Peyer's patch (tissue), 4 donors: ENCODE results near the gene WASL.

Experiments used
- POLR2A ChIP-seq, 2 donors: fragments of 450-650 bp; IDR thresholded peaks; one replicate each; pipeline ENCODE4 v1.5.1; 2017; ENCODE audit warnings: antibody characterized with exemption in 2 of 2, mild to moderate bottlenecking in 2 of 2, moderate library complexity in 2 of 2
- TF ChIP-seq, protein P1 (sequence below), 6 experiments: fragments of 450-650 bp in 4 of 6; fragments of 200-600 bp in 2 of 6; sonication (generic) in 1 of 6; IDR thresholded peaks; one replicate each; pipeline ENCODE4 v1.5.1; 2017 to 2019; ENCODE audit warnings: antibody characterized with exemption in 6 of 6, mild to moderate bottlenecking in 3 of 6, moderate library complexity in 1 of 6

DNA sequence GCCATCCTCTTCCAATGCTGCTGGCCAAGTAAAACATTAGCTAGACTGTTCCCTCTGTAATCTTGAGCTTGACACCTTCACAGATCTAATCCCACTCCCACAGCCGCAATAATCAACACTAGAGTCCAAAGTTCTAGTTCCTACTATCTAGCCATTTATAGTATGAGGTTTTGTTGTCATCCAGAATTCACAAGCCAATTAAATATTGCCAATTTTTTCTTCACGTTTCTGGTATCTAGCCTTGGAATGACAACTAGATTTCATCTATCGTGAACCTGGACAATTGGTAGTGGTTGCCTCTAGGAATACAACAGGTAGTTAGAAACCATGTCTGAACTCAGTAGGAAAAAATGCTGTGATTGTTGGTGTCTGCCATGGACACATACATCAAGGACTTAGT is 10.4 kb downstream of the WASL start:
- TF ChIP-seq, protein P1, sequence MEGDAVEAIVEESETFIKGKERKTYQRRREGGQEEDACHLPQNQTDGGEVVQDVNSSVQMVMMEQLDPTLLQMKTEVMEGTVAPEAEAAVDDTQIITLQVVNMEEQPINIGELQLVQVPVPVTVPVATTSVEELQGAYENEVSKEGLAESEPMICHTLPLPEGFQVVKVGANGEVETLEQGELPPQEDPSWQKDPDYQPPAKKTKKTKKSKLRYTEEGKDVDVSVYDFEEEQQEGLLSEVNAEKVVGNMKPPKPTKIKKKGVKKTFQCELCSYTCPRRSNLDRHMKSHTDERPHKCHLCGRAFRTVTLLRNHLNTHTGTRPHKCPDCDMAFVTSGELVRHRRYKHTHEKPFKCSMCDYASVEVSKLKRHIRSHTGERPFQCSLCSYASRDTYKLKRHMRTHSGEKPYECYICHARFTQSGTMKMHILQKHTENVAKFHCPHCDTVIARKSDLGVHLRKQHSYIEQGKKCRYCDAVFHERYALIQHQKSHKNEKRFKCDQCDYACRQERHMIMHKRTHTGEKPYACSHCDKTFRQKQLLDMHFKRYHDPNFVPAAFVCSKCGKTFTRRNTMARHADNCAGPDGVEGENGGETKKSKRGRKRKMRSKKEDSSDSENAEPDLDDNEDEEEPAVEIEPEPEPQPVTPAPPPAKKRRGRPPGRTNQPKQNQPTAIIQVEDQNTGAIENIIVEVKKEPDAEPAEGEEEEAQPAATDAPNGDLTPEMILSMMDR (IDR thresholded peaks at IDR 0.05), result no peak
- TF ChIP-seq POLR2A (IDR thresholded peaks at IDR 0.05), result no peak
